ENCODE results near the gene SMR3B. TPM values are rescaled to one million over a fixed set of nuclear protein-coding genes. Genes with fewer than 3 reads are reported as not detected.

SMR3B gene
- total and polyA plus RNA-seq, 2 of the 8 experiments (the other 6 are each of a cell fraction or from before 2014, with no cell fraction given), result not detected

GRCh38 chr4:70426789-70427188 lies 43.9 kb downstream of the SMR3B start (continued):
- no peak for TF ChIP-seq MAX (IDR thresholded peaks at IDR 0.05)
- no peak for TF ChIP-seq POLR2AphosphoS5 (IDR thresholded peaks at IDR 0.05; ENCODE audit: low read depth, low read length)
- no peak for TF ChIP-seq HDAC2 (IDR thresholded peaks at IDR 0.05; ENCODE audit: borderline replicate concordance in 1 of 2, low read depth in 2 of 2, low read length in 2 of 2)
- TF ChIP-seq CHD7 (IDR thresholded peaks at IDR 0.05; ENCODE audit: insufficient replicate concordance, low read length), result no peak
- no peak for TF ChIP-seq CHD1 (IDR thresholded peaks at IDR 0.05; ENCODE audit: low read depth, low read length)
- no peak for TF ChIP-seq BCL11A (IDR thresholded peaks at IDR 0.05; ENCODE audit: low read depth in 2 of 2, low read length in 2 of 2)

Measured in H1 (cell line).